Mammary epithelial cell (primary cell): ENCODE results near the gene ERBB4.
"Not testable (repeated sequence)": the region's sequence is repeated elsewhere in the genome, so short reads cannot be mapped to it uniquely, and the experiment has no call there.

Source experiments
- CTCF ChIP-seq, 2 donors: IDR thresholded peaks in 1 of 2; conservative IDR thresholded peaks in 1 of 2; 2 replicates each; pipeline ENCODE4 v1.5.1; 2011 to 2012; ENCODE audit warnings: inconsistent platforms in 2 of 2, low read length in 2 of 2, mild to moderate bottlenecking in 2 of 2, control low read depth in 1 of 2, low read depth in 1 of 2; ENCODE audit not compliant: insufficient read depth in 1 of 2; ENCODE audit errors: extremely low read depth in 1 of 2
- EZH2 ChIP-seq: IDR thresholded peaks from 2 replicates; pipeline ENCODE4 v1.6.1; 2012; ENCODE audit warnings: low read length, inconsistent platforms, borderline replicate concordance

- TF ChIP-seq EZH2; CTCF (conservative IDR thresholded peaks at IDR 0.05 in 1 of 2, IDR thresholded peaks at IDR 0.05 in 1 of 2; ENCODE audit: extremely low read depth in 1 of 2, insufficient read depth in 1 of 2, low read depth in 1 of 2, low read length in 2 of 2): not testable (repeated sequence)
Measured at GRCh38 chr2:211592006-211592405, 946.6 kb downstream of the ERBB4 start.
